PFSK-1 (cell line): Measurements from ENCODE around the gene CCDC183.

Source experiments
- FOXP2 ChIP-seq: optimal IDR thresholded peaks from 2 replicates; pipeline ENCODE3; 2011; ENCODE audit warnings: borderline replicate concordance, control low read depth, inconsistent platforms; ENCODE audit not compliant: insufficient read depth; ENCODE audit errors: extremely low read length, extremely low read depth
- POLR2AphosphoS5 ChIP-seq: IDR thresholded peaks from 2 replicates; pipeline ENCODE4 v1.6.1; 2012; ENCODE audit warnings: low read depth, mild to moderate bottlenecking, control low read depth, low read length, moderate library complexity
- SIN3A ChIP-seq: IDR thresholded peaks from 2 replicates; pipeline ENCODE4 v1.6.1; 2012; ENCODE audit warnings: mild to moderate bottlenecking, low read length, moderate library complexity, borderline replicate concordance; ENCODE audit not compliant: insufficient read depth
- TAF1 ChIP-seq: IDR thresholded peaks from 2 replicates; pipeline ENCODE4 v1.6.1; 2012; ENCODE audit warnings: low read length, control low read depth, borderline replicate concordance; ENCODE audit not compliant: insufficient read depth
- TF ChIP-seq, protein P1 (sequence below), 2 experiments: IDR thresholded peaks; 2 replicates each; pipeline versions ENCODE4 v1.6.1 to v1.8.0; 2011 to 2012; ENCODE audit warnings: low read depth in 2 of 2, low read length in 2 of 2, control low read depth in 1 of 2, inconsistent platforms in 1 of 2, mild to moderate bottlenecking in 1 of 2, moderate library complexity in 1 of 2; ENCODE audit not compliant: insufficient read depth in 1 of 2

Gene CCDC183

GRCh38 chr9:136854113-136854841 is 58.1 kb downstream of the CCDC183 start:
- TF ChIP-seq SIN3A, result no peak
- no peak for TF ChIP-seq FOXP2
- no peak for TF ChIP-seq POLR2AphosphoS5
- TF ChIP-seq, protein P1, sequence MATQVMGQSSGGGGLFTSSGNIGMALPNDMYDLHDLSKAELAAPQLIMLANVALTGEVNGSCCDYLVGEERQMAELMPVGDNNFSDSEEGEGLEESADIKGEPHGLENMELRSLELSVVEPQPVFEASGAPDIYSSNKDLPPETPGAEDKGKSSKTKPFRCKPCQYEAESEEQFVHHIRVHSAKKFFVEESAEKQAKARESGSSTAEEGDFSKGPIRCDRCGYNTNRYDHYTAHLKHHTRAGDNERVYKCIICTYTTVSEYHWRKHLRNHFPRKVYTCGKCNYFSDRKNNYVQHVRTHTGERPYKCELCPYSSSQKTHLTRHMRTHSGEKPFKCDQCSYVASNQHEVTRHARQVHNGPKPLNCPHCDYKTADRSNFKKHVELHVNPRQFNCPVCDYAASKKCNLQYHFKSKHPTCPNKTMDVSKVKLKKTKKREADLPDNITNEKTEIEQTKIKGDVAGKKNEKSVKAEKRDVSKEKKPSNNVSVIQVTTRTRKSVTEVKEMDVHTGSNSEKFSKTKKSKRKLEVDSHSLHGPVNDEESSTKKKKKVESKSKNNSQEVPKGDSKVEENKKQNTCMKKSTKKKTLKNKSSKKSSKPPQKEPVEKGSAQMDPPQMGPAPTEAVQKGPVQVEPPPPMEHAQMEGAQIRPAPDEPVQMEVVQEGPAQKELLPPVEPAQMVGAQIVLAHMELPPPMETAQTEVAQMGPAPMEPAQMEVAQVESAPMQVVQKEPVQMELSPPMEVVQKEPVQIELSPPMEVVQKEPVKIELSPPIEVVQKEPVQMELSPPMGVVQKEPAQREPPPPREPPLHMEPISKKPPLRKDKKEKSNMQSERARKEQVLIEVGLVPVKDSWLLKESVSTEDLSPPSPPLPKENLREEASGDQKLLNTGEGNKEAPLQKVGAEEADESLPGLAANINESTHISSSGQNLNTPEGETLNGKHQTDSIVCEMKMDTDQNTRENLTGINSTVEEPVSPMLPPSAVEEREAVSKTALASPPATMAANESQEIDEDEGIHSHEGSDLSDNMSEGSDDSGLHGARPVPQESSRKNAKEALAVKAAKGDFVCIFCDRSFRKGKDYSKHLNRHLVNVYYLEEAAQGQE (IDR thresholded peaks at IDR 0.05; ENCODE audit: insufficient read depth in 1 of 2, low read depth in 2 of 2, low read length in 2 of 2), result no peak
- no peak for TF ChIP-seq TAF1

DNA sequence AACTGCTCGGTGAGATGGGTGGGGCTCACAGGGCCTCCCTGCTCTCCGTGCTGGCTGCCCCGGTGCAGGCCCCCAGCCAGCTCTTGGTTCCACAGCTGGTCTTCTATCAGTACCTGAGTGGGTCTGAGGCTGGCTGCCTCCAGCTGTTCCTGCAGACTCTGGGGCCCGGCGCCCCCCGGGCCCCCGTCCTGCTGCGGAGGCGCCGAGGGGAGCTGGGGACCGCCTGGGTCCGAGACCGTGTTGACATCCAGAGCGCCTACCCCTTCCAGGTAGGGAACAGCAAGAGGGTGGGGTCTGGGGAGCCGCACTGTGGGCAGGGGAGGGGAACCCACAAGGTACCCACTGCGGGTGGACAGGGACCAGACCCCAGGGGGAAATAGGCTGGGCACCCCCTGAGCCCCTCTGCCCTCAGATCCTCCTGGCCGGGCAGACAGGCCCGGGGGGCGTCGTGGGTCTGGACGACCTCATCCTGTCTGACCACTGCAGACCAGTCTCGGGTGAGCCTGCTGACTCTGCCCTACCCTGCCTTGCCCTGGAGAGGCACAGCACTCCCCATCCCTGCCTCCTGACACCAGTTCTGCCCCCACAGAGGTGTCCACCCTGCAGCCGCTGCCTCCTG is 58.8 kb downstream of the CCDC183 start:
- TF ChIP-seq TAF1, result no peak
- TF ChIP-seq FOXP2, result no peak
- TF ChIP-seq, protein P1 (IDR thresholded peaks at IDR 0.05; ENCODE audit: insufficient read depth in 1 of 2, low read depth in 2 of 2, low read length in 2 of 2), result no peak

GRCh38 chr9:136855461-136856078 is 59.4 kb downstream of the CCDC183 start:
- no peak for TF ChIP-seq TAF1
- TF ChIP-seq, protein P1 (IDR thresholded peaks at IDR 0.05; ENCODE audit: insufficient read depth in 1 of 2, low read depth in 2 of 2, low read length in 2 of 2), result no peak
- TF ChIP-seq FOXP2, result no peak
- no peak for TF ChIP-seq SIN3A
- no peak for TF ChIP-seq POLR2AphosphoS5

DNA sequence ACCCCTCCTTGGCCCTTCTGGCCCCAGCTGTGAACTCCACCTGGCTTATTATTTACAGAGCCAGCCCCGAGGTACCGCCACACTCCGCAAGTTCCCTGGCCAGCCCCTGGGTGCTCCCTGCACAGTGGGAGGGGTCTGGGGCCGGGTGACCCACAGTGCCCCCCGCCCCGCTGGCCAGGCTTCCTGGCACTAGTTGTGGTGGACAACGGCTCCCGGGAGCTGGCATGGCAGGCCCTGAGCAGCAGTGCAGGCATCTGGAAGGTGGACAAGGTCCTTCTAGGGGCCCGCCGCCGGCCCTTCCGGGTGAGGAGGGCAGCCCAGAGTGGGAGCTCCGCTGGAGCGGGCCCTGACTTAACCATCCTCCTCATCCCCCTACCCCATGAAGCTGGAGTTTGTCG is 59.9 kb downstream of the CCDC183 start:
- TF ChIP-seq, protein P1 (IDR thresholded peaks at IDR 0.05; ENCODE audit: insufficient read depth in 1 of 2, low read depth in 2 of 2, low read length in 2 of 2), result no peak
- TF ChIP-seq SIN3A (no peak), POLR2AphosphoS5 (no peak), TAF1 (no peak), FOXP2 (no peak)
